Osteoblast (primary cell): ENCODE measurements around the gene KIAA1217. TPM values are rescaled to one million over a fixed set of nuclear protein-coding genes. Genes with fewer than 3 reads are reported as not detected.

Source experiments
- DNase-seq: peaks from one replicate; pipeline ENCODE4 v3.0.0; 2011; ENCODE audit warnings: low spot score, mixed read lengths; ENCODE audit not compliant: insufficient read length; ENCODE audit errors: missing footprints
- H2AFZ ChIP-seq: 2 replicates; pipeline ENCODE4 v1.6.0; 2011; ENCODE audit warnings: mild to moderate bottlenecking, low read length
- H3K27ac ChIP-seq: 2 replicates; pipeline ENCODE4 v1.5.1; 2011; ENCODE audit warnings: mild to moderate bottlenecking, low read depth, low read length, moderate library complexity
- H3K27me3 ChIP-seq: 2 replicates; pipeline ENCODE4 v1.6.0; 2012; ENCODE audit warnings: mild to moderate bottlenecking, control low read depth, inconsistent platforms, low read length, moderate library complexity; ENCODE audit not compliant: insufficient read depth
- H3K36me3 ChIP-seq: 2 replicates; pipeline ENCODE4 v1.5.1; 2011; ENCODE audit warnings: mild to moderate bottlenecking, low read length, control low read depth, moderate library complexity; ENCODE audit not compliant: insufficient read depth
- H3K4me1 ChIP-seq: 2 replicates; pipeline ENCODE4 v1.5.1; 2011; ENCODE audit warnings: mild to moderate bottlenecking, low read length, control low read depth, moderate library complexity; ENCODE audit not compliant: insufficient read depth
- H3K4me2 ChIP-seq: 2 replicates; pipeline ENCODE4 v1.6.0; 2011; ENCODE audit warnings: mild to moderate bottlenecking, low read length; ENCODE audit not compliant: insufficient read depth
- H3K4me3 ChIP-seq: fragments of 200-600 bp; sonication (generic); 3 replicates; pipeline ENCODE4 v1.5.1; 2012; ENCODE audit warnings: mild to moderate bottlenecking, low read length, inconsistent platforms; ENCODE audit not compliant: insufficient read depth
- H3K79me2 ChIP-seq: 2 replicates; pipeline ENCODE4 v1.6.0; 2012; ENCODE audit warnings: mild to moderate bottlenecking, low read length, control low read depth, inconsistent platforms; ENCODE audit not compliant: insufficient read depth
- H3K9me3 ChIP-seq: 2 replicates; pipeline ENCODE4 v1.5.1; 2011; ENCODE audit warnings: low read depth, low read length, control low read depth
- H4K20me1 ChIP-seq: 2 replicates; pipeline ENCODE4 v1.6.0; 2012; ENCODE audit warnings: mild to moderate bottlenecking, low read length, control low read depth; ENCODE audit not compliant: insufficient read depth
- total RNA-seq: library from RNA; depleted of rRNA; stranded (reverse); fragments of >200 nt; gene quantifications from 2 replicates; pipeline ENCODE4 v1.2.3, GENCODE V29; 2012
- TF ChIP-seq, protein P1 (sequence below): IDR thresholded peaks from 2 replicates; pipeline ENCODE4 v1.5.1; 2011; ENCODE audit warnings: mild to moderate bottlenecking, low read depth, low read length, moderate library complexity; ENCODE audit errors: extremely low read depth

KIAA1217 gene
- total RNA-seq, 1 donor, result 51.0 TPM

DNA sequence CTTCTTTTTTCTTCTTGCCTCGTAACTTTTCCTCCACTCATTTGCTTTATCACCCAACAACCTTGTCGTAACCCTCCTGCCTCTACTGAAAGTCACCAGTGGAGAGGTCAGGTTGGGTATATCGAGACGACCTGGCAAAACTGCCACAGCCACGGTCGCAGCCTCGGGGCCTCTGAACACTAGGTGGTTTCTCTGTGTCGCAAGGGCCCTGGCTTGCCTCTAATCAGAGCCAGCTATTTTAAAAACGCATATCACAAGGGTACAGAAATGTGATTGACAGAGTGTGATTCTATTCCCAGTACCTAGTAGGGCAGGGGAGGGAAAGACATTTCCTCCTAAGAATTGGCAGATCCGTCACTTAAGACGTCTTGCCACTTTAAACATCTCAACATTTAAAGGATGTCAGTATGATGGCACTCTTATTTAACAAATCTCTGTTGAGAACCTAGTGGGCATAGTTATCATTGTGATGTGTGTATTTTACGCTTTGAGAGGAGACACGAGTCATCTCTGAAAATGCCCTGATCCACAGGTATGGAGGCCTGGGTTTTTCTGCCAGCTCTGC lies 317.2 kb downstream of the KIAA1217 start:
- no peak overlapping the region for H3K27ac ChIP-seq
- H3K79me2 ChIP-seq, result no peaks in the 10 kb centered on the region
- H3K4me3 ChIP-seq, result no peak overlapping the region
- H3K9me3 ChIP-seq, result no peaks in the 10 kb centered on the region
- H3K4me1 ChIP-seq, result no peaks in the 10 kb centered on the region
- no peak for DNase-seq
- H3K36me3 ChIP-seq, result peaks cover 50% of the 10 kb centered on the region
- no peak overlapping the region for H3K4me2 ChIP-seq
- no peak overlapping the region for H2AFZ ChIP-seq
- H4K20me1 ChIP-seq, result no peaks in the 10 kb centered on the region
- H3K27me3 ChIP-seq, result no peaks in the 10 kb centered on the region
- TF ChIP-seq, protein P1, sequence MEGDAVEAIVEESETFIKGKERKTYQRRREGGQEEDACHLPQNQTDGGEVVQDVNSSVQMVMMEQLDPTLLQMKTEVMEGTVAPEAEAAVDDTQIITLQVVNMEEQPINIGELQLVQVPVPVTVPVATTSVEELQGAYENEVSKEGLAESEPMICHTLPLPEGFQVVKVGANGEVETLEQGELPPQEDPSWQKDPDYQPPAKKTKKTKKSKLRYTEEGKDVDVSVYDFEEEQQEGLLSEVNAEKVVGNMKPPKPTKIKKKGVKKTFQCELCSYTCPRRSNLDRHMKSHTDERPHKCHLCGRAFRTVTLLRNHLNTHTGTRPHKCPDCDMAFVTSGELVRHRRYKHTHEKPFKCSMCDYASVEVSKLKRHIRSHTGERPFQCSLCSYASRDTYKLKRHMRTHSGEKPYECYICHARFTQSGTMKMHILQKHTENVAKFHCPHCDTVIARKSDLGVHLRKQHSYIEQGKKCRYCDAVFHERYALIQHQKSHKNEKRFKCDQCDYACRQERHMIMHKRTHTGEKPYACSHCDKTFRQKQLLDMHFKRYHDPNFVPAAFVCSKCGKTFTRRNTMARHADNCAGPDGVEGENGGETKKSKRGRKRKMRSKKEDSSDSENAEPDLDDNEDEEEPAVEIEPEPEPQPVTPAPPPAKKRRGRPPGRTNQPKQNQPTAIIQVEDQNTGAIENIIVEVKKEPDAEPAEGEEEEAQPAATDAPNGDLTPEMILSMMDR, result no peak

DNA sequence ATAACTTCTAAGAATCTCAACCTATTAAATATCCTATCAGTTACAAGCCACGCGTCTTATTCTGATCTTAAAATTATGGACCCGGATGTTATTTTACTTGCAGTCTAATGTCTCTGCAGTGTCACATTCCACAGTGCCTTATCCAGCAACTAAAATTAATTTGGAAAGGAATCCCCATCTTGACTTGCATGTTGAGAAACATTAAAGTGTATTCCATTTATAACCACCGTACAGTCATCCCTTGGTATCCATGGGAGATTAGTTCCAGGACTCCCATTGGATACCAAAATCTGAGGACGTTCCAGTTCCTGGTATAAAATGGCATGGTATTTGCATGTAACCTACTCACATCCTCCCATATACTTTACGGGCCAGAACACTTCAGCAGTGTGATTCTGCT lies 320.0 kb downstream of the KIAA1217 start:
- no peak overlapping the region for H3K4me3 ChIP-seq
- no peaks in the 10 kb centered on the region for H3K9me3 ChIP-seq
- TF ChIP-seq, protein P1, result no peak
- peaks cover 67% of the 10 kb centered on the region for H3K36me3 ChIP-seq
- H3K27ac ChIP-seq, result no peak overlapping the region
- H4K20me1 ChIP-seq, result no peaks in the 10 kb centered on the region
- H3K27me3 ChIP-seq, result no peaks in the 10 kb centered on the region
- no peaks in the 10 kb centered on the region for H3K79me2 ChIP-seq
- no peak overlapping the region for H2AFZ ChIP-seq
- DNase-seq, result peak; percentile 65
- H3K4me2 ChIP-seq, result no peak overlapping the region
- no peaks in the 10 kb centered on the region for H3K4me1 ChIP-seq

DNA sequence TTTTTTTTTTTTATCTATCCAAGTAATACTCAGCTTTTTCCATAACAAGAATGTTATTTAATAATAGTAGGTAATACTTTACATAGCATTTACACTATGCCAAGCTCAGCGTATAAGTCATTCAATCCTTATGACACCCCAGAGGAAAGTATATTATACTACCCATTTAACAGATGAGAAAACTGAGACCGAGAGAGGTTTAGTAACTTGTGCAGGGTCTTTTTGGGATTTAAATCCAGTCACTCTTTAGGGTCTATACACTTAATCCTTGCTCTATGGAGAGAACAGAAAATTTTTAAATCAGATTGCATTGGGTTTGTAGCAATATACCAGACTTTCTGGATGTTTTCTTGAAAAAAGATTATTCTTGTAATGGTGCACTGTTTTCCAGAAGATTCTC lies 322.5 kb downstream of the KIAA1217 start:
- Histone ChIP-seq H3K9me3 (no peaks in the 10 kb centered on the region), H3K4me3 (no peak overlapping the region), H3K4me2 (no peak overlapping the region), H3K36me3 (peaks cover 64% of the 10 kb centered on the region), H3K4me1 (no peaks in the 10 kb centered on the region), H3K79me2 (no peaks in the 10 kb centered on the region), H4K20me1 (no peaks in the 10 kb centered on the region), H2AFZ (no peak overlapping the region), H3K27me3 (no peaks in the 10 kb centered on the region), H3K27ac (no peak overlapping the region)
- DNase-seq, result no peak
- TF ChIP-seq, protein P1, result no peak

DNA sequence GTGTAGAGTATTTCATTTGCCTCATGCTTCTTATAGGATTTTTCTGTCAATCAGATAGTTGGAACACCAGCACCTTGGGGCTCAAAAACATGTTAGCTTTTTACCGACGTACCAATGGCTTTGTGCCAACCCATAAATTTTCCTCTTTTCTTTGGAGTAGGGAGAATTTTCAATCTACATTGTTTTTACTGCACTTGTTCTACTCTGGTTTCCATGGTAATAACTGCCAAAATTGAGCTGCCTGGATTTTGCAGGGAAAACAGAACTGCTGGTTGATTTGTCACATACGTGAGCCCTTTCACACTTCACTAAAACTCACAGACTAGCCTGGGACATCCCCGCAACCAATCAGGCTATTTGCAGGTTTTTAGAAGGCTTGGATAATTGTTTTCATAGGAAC lies 325.0 kb downstream of the KIAA1217 start:
- Histone ChIP-seq H3K4me1 (no peaks in the 10 kb centered on the region), H2AFZ (no peak overlapping the region), H3K4me3 (no peak overlapping the region), H3K27ac (no peak overlapping the region), H4K20me1 (no peaks in the 10 kb centered on the region), H3K79me2 (no peaks in the 10 kb centered on the region), H3K27me3 (no peaks in the 10 kb centered on the region), H3K9me3 (no peaks in the 10 kb centered on the region), H3K4me2 (no peak overlapping the region), H3K36me3 (peaks cover 57% of the 10 kb centered on the region)
- DNase-seq, result no peak
- TF ChIP-seq, protein P1, result no peak
